ENCODE measurements around the gene AKAP7.

The AKAP7 gene

DNA sequence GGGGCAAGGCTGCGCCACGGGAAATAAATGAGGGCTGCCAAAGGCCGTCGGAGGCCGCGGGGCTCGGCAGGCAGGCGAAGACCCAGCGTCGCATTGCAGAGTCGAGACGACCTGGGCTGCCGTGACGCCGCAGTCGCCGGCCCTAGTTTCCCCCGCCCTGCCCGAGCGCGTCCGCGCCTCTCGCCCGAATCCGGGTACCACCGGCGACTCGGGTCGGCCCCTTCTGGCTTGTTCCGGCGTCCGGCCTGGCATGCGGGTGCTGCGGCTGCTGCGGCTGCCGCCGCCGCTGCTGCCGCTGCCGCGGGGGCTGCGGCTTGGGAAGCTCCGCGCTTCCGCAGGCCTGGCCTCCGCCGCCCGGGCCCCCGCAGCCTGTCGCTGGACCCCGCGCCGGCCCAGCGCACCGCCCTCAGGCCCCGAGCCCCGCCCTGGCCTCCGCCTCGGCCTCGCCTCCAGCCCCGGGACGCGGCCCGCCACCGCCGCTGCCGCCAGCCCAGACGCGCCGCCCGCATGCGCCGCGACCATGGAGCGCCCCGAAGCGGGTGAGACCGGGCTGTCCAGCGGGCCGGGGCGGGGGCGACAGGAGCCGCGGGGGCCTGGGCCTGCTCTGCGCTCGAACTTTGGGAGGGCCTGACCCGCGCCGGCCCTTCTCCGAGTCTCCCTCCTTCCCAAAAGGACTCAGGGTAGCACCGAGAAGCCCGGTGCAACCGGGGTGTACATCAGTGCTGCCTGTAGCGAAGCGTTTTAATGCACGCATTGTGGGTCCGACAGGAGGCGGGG is at the start of gene AKAP7 (continued):
- TF ChIP-seq ZNF324 (tag by site-specific recombination; IDR thresholded peaks at IDR 0.05) (no peak), GLI2 (tag by site-specific recombination; IDR thresholded peaks at IDR 0.05; ENCODE audit: borderline replicate concordance, low read depth) (no peak), ZNF114 (tag by site-specific recombination; IDR thresholded peaks at IDR 0.05) (no peak), ZNF133 (tag by site-specific recombination; IDR thresholded peaks at IDR 0.05) (no peak), PRDM1 (tag by site-specific recombination; IDR thresholded peaks at IDR 0.05) (no peak; the same call in 1 of the 2 replicates), ZNF610 (tag by site-specific recombination; IDR thresholded peaks at IDR 0.05; ENCODE audit: borderline replicate concordance) (0 out of 2 replicates have a peak, but pooled peaks have one; percentile 48), ZNF830 (tag by site-specific recombination; IDR thresholded peaks at IDR 0.05; ENCODE audit: low read depth) (no peak), ZNF571 (tag by site-specific recombination; IDR thresholded peaks at IDR 0.05) (no peak), ZNF341 (tag by site-specific recombination; IDR thresholded peaks at IDR 0.05; ENCODE audit: low read depth) (peak; percentile 9; the same call in 1 of the 2 replicates), HOXC10 (CRISPR knock-in tag; IDR thresholded peaks at IDR 0.05) (no peak), ZNF654 (tag by site-specific recombination; IDR thresholded peaks at IDR 0.05; ENCODE audit: low read depth) (no peak), KLF1 (tag by site-specific recombination; IDR thresholded peaks at IDR 0.05) (no peak), ZNF335 (tag by site-specific recombination; conservative IDR thresholded peaks at IDR 0.05) (no peak), MZF1 (tag by site-specific recombination; IDR thresholded peaks at IDR 0.05; ENCODE audit: borderline replicate concordance) (no peak), OSR2 (tag by site-specific recombination; IDR thresholded peaks at IDR 0.05) (0 out of 2 replicates have a peak, but pooled peaks have one; percentile 11), ZNF302 (tag by site-specific recombination; IDR thresholded peaks at IDR 0.05; ENCODE audit: low read depth) (no peak), ZSCAN16 (tag by site-specific recombination; IDR thresholded peaks at IDR 0.05) (no peak), BCL11A (tag by site-specific recombination; IDR thresholded peaks at IDR 0.05; ENCODE audit: low read depth) (no peak), ZFP3 (tag by site-specific recombination; IDR thresholded peaks at IDR 0.05; ENCODE audit: low read depth) (no peak), ZBTB8A (tag by site-specific recombination; IDR thresholded peaks at IDR 0.05) (peak; percentile 79), ZNF560 (tag by site-specific recombination; IDR thresholded peaks at IDR 0.05; ENCODE audit: borderline replicate concordance) (no peak), ZNF121 (tag by site-specific recombination; IDR thresholded peaks at IDR 0.05) (no peak)
- TF ChIP-seq, protein P1, sequence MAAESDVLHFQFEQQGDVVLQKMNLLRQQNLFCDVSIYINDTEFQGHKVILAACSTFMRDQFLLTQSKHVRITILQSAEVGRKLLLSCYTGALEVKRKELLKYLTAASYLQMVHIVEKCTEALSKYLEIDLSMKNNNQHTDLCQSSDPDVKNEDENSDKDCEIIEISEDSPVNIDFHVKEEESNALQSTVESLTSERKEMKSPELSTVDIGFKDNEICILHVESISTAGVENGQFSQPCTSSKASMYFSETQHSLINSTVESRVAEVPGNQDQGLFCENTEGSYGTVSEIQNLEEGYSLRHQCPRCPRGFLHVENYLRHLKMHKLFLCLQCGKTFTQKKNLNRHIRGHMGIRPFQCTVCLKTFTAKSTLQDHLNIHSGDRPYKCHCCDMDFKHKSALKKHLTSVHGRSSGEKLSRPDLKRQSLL (tag by site-specific recombination; IDR thresholded peaks at IDR 0.05): no peak
- TF ChIP-seq, protein P2, sequence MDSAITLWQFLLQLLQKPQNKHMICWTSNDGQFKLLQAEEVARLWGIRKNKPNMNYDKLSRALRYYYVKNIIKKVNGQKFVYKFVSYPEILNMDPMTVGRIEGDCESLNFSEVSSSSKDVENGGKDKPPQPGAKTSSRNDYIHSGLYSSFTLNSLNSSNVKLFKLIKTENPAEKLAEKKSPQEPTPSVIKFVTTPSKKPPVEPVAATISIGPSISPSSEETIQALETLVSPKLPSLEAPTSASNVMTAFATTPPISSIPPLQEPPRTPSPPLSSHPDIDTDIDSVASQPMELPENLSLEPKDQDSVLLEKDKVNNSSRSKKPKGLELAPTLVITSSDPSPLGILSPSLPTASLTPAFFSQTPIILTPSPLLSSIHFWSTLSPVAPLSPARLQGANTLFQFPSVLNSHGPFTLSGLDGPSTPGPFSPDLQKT (IDR thresholded peaks at IDR 0.05; ENCODE audit: borderline replicate concordance, low read depth, low read length): no peak; the same call in 1 of the 2 replicates
- TF ChIP-seq, protein P3, sequence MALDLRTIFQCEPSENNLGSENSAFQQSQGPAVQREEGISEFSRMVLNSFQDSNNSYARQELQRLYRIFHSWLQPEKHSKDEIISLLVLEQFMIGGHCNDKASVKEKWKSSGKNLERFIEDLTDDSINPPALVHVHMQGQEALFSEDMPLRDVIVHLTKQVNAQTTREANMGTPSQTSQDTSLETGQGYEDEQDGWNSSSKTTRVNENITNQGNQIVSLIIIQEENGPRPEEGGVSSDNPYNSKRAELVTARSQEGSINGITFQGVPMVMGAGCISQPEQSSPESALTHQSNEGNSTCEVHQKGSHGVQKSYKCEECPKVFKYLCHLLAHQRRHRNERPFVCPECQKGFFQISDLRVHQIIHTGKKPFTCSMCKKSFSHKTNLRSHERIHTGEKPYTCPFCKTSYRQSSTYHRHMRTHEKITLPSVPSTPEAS (tag by site-specific recombination; IDR thresholded peaks at IDR 0.05): no peak
- TF ChIP-seq, protein P4, sequence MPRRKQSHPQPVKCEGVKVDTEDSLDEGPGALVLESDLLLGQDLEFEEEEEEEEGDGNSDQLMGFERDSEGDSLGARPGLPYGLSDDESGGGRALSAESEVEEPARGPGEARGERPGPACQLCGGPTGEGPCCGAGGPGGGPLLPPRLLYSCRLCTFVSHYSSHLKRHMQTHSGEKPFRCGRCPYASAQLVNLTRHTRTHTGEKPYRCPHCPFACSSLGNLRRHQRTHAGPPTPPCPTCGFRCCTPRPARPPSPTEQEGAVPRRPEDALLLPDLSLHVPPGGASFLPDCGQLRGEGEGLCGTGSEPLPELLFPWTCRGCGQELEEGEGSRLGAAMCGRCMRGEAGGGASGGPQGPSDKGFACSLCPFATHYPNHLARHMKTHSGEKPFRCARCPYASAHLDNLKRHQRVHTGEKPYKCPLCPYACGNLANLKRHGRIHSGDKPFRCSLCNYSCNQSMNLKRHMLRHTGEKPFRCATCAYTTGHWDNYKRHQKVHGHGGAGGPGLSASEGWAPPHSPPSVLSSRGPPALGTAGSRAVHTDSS (tag by site-specific recombination; IDR thresholded peaks at IDR 0.05): no peak
- TF ChIP-seq, protein P5, sequence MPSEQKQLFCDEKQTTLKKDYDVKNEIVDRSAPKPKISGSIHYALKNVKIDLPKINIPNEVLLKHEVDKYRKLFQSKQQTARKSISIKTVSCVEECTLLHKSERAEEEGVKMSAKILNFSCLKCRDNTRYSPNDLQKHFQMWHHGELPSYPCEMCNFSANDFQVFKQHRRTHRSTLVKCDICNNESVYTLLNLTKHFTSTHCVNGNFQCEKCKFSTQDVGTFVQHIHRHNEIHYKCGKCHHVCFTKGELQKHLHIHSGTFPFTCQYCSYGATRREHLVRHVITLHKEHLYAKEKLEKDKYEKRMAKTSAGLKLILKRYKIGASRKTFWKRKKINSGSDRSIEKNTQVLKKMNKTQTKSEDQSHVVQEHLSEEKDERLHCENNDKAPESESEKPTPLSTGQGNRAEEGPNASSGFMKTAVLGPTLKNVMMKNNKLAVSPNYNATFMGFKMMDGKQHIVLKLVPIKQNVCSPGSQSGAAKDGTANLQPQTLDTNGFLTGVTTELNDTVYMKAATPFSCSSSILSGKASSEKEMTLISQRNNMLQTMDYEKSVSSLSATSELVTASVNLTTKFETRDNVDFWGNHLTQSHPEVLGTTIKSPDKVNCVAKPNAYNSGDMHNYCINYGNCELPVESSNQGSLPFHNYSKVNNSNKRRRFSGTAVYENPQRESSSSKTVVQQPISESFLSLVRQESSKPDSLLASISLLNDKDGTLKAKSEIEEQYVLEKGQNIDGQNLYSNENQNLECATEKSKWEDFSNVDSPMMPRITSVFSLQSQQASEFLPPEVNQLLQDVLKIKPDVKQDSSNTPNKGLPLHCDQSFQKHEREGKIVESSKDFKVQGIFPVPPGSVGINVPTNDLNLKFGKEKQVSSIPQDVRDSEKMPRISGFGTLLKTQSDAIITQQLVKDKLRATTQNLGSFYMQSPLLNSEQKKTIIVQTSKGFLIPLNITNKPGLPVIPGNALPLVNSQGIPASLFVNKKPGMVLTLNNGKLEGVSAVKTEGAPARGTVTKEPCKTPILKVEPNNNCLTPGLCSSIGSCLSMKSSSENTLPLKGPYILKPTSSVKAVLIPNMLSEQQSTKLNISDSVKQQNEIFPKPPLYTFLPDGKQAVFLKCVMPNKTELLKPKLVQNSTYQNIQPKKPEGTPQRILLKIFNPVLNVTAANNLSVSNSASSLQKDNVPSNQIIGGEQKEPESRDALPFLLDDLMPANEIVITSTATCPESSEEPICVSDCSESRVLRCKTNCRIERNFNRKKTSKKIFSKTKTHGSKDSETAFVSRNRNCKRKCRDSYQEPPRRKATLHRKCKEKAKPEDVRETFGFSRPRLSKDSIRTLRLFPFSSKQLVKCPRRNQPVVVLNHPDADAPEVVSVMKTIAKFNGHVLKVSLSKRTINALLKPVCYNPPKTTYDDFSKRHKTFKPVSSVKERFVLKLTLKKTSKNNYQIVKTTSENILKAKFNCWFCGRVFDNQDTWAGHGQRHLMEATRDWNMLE (tag by site-specific recombination; conservative IDR thresholded peaks at IDR 0.05; ENCODE audit: low read depth): no peak
- TF ChIP-seq, protein P6, sequence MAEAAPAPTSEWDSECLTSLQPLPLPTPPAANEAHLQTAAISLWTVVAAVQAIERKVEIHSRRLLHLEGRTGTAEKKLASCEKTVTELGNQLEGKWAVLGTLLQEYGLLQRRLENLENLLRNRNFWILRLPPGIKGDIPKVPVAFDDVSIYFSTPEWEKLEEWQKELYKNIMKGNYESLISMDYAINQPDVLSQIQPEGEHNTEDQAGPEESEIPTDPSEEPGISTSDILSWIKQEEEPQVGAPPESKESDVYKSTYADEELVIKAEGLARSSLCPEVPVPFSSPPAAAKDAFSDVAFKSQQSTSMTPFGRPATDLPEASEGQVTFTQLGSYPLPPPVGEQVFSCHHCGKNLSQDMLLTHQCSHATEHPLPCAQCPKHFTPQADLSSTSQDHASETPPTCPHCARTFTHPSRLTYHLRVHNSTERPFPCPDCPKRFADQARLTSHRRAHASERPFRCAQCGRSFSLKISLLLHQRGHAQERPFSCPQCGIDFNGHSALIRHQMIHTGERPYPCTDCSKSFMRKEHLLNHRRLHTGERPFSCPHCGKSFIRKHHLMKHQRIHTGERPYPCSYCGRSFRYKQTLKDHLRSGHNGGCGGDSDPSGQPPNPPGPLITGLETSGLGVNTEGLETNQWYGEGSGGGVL (tag by site-specific recombination; IDR thresholded peaks at IDR 0.05): no peak
